ENCODE measurements around the gene RPTOR.

The RPTOR gene

GRCh38 chr17:80640366-80641084 is 95.9 kb downstream of the RPTOR start:
- ATAC-seq, result no peak
- no peak for TF ChIP-seq ZNF8 (CRISPR knock-in tag; IDR thresholded peaks at IDR 0.05)
- TF ChIP-seq, protein P1, sequence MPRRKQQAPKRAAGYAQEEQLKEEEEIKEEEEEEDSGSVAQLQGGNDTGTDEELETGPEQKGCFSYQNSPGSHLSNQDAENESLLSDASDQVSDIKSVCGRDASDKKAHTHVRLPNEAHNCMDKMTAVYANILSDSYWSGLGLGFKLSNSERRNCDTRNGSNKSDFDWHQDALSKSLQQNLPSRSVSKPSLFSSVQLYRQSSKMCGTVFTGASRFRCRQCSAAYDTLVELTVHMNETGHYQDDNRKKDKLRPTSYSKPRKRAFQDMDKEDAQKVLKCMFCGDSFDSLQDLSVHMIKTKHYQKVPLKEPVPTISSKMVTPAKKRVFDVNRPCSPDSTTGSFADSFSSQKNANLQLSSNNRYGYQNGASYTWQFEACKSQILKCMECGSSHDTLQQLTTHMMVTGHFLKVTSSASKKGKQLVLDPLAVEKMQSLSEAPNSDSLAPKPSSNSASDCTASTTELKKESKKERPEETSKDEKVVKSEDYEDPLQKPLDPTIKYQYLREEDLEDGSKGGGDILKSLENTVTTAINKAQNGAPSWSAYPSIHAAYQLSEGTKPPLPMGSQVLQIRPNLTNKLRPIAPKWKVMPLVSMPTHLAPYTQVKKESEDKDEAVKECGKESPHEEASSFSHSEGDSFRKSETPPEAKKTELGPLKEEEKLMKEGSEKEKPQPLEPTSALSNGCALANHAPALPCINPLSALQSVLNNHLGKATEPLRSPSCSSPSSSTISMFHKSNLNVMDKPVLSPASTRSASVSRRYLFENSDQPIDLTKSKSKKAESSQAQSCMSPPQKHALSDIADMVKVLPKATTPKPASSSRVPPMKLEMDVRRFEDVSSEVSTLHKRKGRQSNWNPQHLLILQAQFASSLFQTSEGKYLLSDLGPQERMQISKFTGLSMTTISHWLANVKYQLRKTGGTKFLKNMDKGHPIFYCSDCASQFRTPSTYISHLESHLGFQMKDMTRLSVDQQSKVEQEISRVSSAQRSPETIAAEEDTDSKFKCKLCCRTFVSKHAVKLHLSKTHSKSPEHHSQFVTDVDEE (CRISPR knock-in tag; IDR thresholded peaks at IDR 0.05), result no peak
- TF ChIP-seq ZNF565 (CRISPR knock-in tag; conservative IDR thresholded peaks at IDR 0.05; ENCODE audit: low read depth), result no peak
- no peak for TF ChIP-seq ESRRG (CRISPR knock-in tag; IDR thresholded peaks at IDR 0.05)
- no peak for TF ChIP-seq GLIS3 (CRISPR knock-in tag; IDR thresholded peaks at IDR 0.05)
- no peak for TF ChIP-seq ARNTL (CRISPR knock-in tag; IDR thresholded peaks at IDR 0.05; ENCODE audit: borderline replicate concordance, low read depth)
- no peak for TF ChIP-seq SNAI2 (CRISPR knock-in tag; IDR thresholded peaks at IDR 0.05)
- TF ChIP-seq ZFP3 (CRISPR knock-in tag; IDR thresholded peaks at IDR 0.05), result no peak
- no peak for TF ChIP-seq TCF4 (CRISPR knock-in tag; IDR thresholded peaks at IDR 0.05; ENCODE audit: borderline replicate concordance)
- no peak for TF ChIP-seq ZFP30 (CRISPR knock-in tag; IDR thresholded peaks at IDR 0.05)
- TF ChIP-seq, protein P2, sequence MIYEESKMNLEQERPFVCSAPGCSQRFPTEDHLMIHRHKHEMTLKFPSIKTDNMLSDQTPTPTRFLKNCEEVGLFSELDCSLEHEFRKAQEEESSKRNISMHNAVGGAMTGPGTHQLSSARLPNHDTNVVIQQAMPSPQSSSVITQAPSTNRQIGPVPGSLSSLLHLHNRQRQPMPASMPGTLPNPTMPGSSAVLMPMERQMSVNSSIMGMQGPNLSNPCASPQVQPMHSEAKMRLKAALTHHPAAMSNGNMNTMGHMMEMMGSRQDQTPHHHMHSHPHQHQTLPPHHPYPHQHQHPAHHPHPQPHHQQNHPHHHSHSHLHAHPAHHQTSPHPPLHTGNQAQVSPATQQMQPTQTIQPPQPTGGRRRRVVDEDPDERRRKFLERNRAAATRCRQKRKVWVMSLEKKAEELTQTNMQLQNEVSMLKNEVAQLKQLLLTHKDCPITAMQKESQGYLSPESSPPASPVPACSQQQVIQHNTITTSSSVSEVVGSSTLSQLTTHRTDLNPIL (CRISPR knock-in tag; IDR thresholded peaks at IDR 0.05; ENCODE audit: low read depth), result no peak
- no peak for TF ChIP-seq OSR1 (CRISPR knock-in tag; IDR thresholded peaks at IDR 0.05)
- TF ChIP-seq PATZ1 (CRISPR knock-in tag; IDR thresholded peaks at IDR 0.05; ENCODE audit: borderline replicate concordance), result no peak
- TF ChIP-seq TOX (CRISPR knock-in tag; IDR thresholded peaks at IDR 0.05; ENCODE audit: borderline replicate concordance), result no peak
- TF ChIP-seq ZC3H10 (CRISPR knock-in tag; IDR thresholded peaks at IDR 0.05), result no peak
- TF ChIP-seq ISL1 (CRISPR knock-in tag; IDR thresholded peaks at IDR 0.05), result no peak
- no peak for TF ChIP-seq RARB (CRISPR knock-in tag; IDR thresholded peaks at IDR 0.05)
- TF ChIP-seq PPARA (CRISPR knock-in tag; IDR thresholded peaks at IDR 0.05; ENCODE audit: borderline replicate concordance), result no peak

DNA sequence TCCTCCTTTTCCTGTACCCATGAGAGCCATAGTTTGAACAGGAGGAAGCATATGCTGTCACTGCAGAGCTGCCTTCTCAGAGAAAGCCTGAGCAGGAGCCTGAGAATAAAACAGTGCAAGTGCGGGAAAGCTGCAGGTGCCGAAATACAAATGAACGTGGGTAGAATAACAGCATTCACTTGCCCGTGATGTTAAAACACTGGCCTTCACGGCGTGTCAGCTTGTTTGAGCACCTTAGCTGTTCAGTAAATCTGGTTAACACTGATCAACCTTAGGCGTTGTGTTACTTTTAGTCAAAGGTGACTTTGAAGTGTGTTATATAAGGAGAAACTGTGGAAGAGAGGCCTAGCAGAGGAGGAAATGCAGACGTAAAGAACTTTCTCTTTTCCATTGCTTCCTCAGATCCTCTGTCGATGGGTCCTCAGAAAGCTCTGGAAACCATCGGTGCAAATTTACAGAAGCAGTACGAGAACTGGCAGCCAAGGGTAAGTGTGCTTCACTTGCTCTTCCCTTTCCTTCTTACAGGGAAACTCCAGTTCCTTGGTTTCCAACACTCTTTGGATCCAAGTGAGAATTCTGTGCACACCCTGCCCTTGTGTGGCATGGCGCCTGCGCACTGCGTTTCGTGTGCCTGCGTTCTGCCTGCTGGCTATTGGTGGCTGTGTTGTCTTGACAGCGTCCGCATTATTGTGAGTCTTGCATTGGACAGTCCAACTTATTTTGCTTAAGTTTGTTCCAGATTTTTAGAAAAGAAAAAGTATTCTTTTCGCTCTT is 98.9 kb downstream of the RPTOR start:
- no peak for ATAC-seq
- TF ChIP-seq, protein P3, sequence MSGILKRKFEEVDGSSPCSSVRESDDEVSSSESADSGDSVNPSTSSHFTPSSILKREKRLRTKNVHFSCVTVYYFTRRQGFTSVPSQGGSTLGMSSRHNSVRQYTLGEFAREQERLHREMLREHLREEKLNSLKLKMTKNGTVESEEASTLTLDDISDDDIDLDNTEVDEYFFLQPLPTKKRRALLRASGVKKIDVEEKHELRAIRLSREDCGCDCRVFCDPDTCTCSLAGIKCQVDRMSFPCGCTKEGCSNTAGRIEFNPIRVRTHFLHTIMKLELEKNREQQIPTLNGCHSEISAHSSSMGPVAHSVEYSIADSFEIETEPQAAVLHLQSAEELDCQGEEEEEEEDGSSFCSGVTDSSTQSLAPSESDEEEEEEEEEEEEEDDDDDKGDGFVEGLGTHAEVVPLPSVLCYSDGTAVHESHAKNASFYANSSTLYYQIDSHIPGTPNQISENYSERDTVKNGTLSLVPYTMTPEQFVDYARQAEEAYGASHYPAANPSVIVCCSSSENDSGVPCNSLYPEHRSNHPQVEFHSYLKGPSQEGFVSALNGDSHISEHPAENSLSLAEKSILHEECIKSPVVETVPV (CRISPR knock-in tag; IDR thresholded peaks at IDR 0.05), result no peak
- no peak for TF ChIP-seq ARNTL (CRISPR knock-in tag; IDR thresholded peaks at IDR 0.05; ENCODE audit: borderline replicate concordance, low read depth)
- TF ChIP-seq BACH2 (CRISPR knock-in tag; IDR thresholded peaks at IDR 0.05; ENCODE audit: borderline replicate concordance), result no peak
- no peak for TF ChIP-seq PPARA (CRISPR knock-in tag; IDR thresholded peaks at IDR 0.05; ENCODE audit: borderline replicate concordance)
- TF ChIP-seq ZNF70 (CRISPR knock-in tag; IDR thresholded peaks at IDR 0.05), result no peak
- no peak for TF ChIP-seq ZC3H10 (CRISPR knock-in tag; IDR thresholded peaks at IDR 0.05)
- no peak for TF ChIP-seq TCF4 (CRISPR knock-in tag; IDR thresholded peaks at IDR 0.05; ENCODE audit: borderline replicate concordance)
- TF ChIP-seq ISL1 (CRISPR knock-in tag; IDR thresholded peaks at IDR 0.05), result no peak

- ATAC-seq, result no peak
- TF ChIP-seq ISL1 (CRISPR knock-in tag; IDR thresholded peaks at IDR 0.05) (0 out of 2 replicates have a peak, but pooled peaks have one; percentile 18), TOX (CRISPR knock-in tag; IDR thresholded peaks at IDR 0.05; ENCODE audit: borderline replicate concordance) (no peak)
These were observed 99.9 kb downstream of the RPTOR start for GRCh38 chr17:80644536-80644935.

All from SK-N-SH treated with all-trans-retinoic acid at 6 μM for 48 hours (cell line).